Stimulated activated naive CD8-positive, alpha-beta T cell treated with anti-CD3 and anti-CD28 coated beads, Interleukin-15, Interleukin-2, amounts not matched to agents 100 U/mL and 50 U/mL, for 24 hours (primary cell): ENCODE results near the gene LIN28B.

Source experiments
- ATAC-seq: fragments of 150-1000 bp; cut with Tn5 transposase; one replicate; pipeline ENCODE4 v1.10.0; 2021
- DNase-seq: peaks from one replicate; pipeline ENCODE4 v3.0.0; 2021

LIN28B gene

GRCh38 chr6:105014954-105015353, 58.0 kb downstream of the LIN28B start:
- no peak for DNase-seq
- ATAC-seq = no peak

GRCh38 chr6:105015482-105015881, 58.6 kb downstream of the LIN28B start:
- ATAC-seq = no peak
- no peak for DNase-seq

GRCh38 chr6:105019285-105019684, 62.4 kb downstream of the LIN28B start:
- no peak for DNase-seq
- no peak for ATAC-seq

DNA sequence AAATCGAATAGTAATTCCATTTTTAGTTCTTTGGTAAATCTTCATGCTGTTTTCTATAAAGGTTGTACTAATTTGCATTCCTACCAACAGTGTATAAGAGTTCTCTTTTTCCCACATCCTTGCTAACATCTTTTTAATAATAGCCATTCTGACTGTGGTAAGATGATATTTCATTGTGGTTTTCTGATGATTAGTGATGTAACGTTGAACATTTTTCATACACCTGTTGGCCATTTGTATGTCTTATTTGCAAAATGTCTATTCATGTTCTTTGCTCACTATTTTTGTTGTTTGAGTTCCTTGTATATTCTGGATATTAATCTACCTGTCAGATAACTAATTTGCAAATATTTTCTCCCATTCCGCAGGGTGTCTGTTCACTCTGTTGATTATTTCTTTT, 64.5 kb downstream of the LIN28B start:
- ATAC-seq = no peak

GRCh38 chr6:105022416-105022815, 65.5 kb downstream of the LIN28B start:
- no peak for DNase-seq
- ATAC-seq = no peak

More for the DNA sequence above, 64.5 kb downstream of the LIN28B start:
- DNase-seq = no peak

DNA sequence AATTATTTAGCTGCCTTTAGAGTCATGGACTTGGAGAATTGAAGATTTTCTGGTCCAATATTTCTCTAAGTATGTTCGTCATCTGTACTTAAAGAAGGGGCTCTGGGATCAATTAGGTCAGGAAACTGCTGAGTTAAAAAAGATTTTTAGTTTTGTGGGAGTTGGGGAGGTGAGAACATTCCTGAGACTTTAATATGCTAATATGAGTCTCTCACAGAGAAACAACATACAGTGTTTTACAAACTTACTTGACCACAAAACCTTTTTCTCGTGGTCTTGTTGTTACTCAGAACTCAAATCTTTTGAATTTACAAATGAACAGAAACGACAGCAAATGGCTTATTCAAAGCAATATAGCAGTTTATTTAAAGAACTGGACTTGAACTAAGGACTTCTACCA, 67.9 kb downstream of the LIN28B start:
- ATAC-seq (no peak), DNase-seq (no peak)

- ATAC-seq (no peak), DNase-seq (no peak)
Observed at GRCh38 chr6:105028898-105029297, 72.0 kb downstream of the LIN28B start.

DNA sequence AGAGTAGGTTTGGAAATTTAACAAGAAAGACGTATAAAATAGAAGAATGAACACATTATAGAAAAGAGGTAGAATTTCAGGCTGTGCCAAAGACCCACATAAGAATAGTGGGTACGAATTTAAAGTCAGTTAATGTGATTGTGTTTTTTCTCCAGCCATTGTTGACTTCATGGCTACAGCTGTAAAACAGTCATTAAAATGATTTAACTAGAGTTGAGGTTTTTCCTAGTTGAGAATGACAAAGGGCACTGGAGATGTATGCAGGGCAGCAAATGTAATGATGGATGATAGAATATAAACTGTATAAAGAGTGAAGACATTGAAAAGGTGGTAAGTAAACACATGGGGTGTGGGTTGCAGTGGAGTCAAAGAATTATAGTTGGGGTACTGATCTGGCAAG, 72.7 kb downstream of the LIN28B start:
- ATAC-seq (no peak), DNase-seq (no peak)

- ATAC-seq = no peak
- no peak for DNase-seq
Observed at GRCh38 chr6:105034470-105034869, 77.6 kb downstream of the LIN28B start.

- DNase-seq (no peak), ATAC-seq (no peak)
Observed at GRCh38 chr6:105035299-105035698, 78.4 kb downstream of the LIN28B start.

DNA sequence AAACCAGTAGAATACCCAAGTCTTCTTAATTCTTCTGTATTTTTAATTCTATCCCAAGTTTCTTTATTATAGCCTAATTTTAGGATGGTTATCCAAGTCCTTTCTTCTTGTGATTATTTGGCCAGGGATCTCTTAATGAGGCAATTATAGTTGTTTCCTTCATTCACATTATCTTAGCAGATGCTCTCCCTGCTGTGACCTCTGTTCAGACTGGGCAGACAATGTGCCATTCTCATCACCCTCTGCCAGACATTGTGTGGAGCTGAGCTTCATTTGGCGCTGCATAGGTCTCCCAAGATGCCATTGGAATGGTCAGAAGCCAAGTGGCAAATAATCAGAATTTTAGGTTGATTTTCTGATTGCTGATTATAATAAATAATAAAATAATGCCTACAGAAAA, 79.4 kb downstream of the LIN28B start:
- DNase-seq = no peak
- no peak for ATAC-seq

- DNase-seq (no peak), ATAC-seq (no peak)
Observed at GRCh38 chr6:105038259-105038658, 81.4 kb downstream of the LIN28B start.

GRCh38 chr6:105041880-105042279, 85.0 kb downstream of the LIN28B start:
- DNase-seq = no peak
- ATAC-seq = no peak

DNA sequence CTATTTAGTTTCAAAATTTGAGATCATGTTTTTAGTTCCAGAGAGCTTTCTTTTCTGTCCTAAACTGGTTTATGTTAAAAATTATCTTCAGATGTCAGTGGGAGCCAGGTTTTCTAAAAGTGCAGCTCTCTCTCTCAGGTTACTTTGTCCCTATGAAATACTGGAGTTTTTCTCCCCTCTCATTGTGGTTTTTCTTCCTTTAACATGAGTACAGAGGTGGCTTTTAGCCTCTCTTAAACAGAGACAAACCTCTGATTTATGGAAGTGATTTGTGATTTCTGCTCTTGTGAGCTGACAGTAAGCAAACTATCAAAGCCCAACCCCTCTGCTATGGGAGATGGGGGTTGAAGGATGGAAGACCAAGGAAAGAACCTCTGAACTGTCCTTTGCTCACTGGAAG, 85.7 kb downstream of the LIN28B start:
- DNase-seq = no peak
- ATAC-seq = no peak

- ATAC-seq = no peak
- no peak for DNase-seq
Observed at GRCh38 chr6:105043979-105044378, 87.1 kb downstream of the LIN28B start.

GRCh38 chr6:105045526-105045925, 88.6 kb downstream of the LIN28B start:
- no peak for ATAC-seq
- DNase-seq = no peak

GRCh38 chr6:105051941-105052471, 95.1 kb downstream of the LIN28B start:
- ATAC-seq (no peak), DNase-seq (no peak)

GRCh38 chr6:105056646-105057045, 99.7 kb downstream of the LIN28B start:
- no peak for DNase-seq

DNA sequence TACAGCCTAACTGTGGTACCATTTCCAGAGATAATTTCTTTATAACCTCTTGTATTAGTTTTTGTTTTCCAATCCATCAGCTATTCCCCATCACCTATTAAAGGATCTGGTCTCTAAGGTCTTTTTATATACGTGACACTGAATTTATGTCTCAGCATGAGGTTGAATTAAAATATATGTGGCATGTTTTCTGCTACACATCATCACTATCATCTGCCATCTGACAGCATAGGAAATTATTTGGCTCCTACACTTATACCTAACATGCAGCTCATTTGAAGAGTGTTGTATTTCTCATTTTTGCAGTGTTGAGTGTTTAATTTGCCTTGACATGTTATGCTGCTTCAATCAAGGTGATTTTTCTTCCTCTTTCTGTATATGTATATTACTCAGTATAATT, 100.3 kb downstream of the LIN28B start:
- no peak for ATAC-seq
- DNase-seq = no peak

More at GRCh38 chr6:105056646-105057045, 99.7 kb downstream of the LIN28B start:
- ATAC-seq = no peak

- ATAC-seq (no peak), DNase-seq (no peak)
Observed at GRCh38 chr6:105058316-105058715, 101.4 kb downstream of the LIN28B start.

GRCh38 chr6:105058846-105059245, 101.9 kb downstream of the LIN28B start:
- ATAC-seq = no peak
- no peak for DNase-seq

DNA sequence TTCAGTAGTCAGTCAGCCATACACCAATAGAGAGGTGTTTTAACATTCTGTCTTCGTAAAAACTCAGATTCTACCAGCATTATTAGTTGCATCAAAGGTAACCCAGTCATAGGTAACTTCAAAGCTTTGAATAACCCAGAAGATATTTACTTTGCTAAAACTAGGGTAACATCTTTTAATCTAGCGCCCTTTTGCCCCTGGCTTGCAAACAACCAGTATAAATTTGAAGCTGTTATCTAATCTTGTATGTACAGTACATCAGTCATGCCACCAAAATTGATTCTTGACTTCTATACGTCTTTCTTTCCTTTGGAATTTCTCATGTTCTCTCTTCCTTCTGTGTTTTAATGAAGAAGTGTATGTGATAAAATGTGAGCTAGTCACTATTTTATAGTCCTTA, 109.3 kb downstream of the LIN28B start:
- DNase-seq = no peak
- no peak for ATAC-seq

- ATAC-seq = no peak
- no peak for DNase-seq
Observed at GRCh38 chr6:105066836-105067235, 109.9 kb downstream of the LIN28B start.

- ATAC-seq (no peak), DNase-seq (no peak)
Observed at GRCh38 chr6:105067329-105067728, 110.4 kb downstream of the LIN28B start.

DNA sequence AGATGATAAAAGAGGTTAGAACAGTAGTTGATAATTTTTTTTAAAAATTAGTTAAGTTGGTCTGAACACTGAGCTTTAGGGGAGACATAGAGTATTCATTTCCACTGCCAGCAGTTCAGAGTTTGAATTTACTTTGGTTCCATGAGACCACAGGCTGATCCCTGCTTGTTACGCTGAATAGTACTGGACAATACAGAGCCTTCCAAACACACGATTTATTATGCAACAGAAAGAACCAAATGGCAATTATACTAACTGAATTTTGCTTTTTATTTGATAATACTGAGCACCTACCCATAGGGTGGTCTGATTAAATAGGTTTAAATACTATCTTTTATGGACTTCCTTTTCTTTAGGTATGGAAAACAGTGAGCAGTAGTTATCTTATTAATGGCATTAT, 111.5 kb downstream of the LIN28B start:
- ATAC-seq (no peak), DNase-seq (no peak)
